ENCODE data around the gene ZFAND3. TPM values are rescaled to one million over a fixed set of nuclear protein-coding genes. Genes with fewer than 3 reads are reported as not detected.

Gene ZFAND3
- total RNA-seq = 89.6 TPM
- long read RNA-seq, partial matches to known transcripts = 21 of 66 reads
- long read RNA-seq, other reads (novel, unspliced or antisense) = 43 of 66 reads

- peak; percentile 99 for DNase-seq (ENCODE audit: low spot score)
Observed at GRCh38 chr6:37819177-37819801, at the start of gene ZFAND3. Gene ZFAND3, plus strand, starts transcription at chr6:37819727. Its CDS starts 219 bp downstream, at chr6:37819946.

GRCh38 chr6:37774028-37774680 is 45.4 kb upstream of the ZFAND3 start:
- no peak for DNase-seq (ENCODE audit: low spot score)

- DNase-seq (ENCODE audit: low spot score) = no peak
Observed at GRCh38 chr6:37776566-37776965, 43.0 kb upstream of the ZFAND3 start.

GRCh38 chr6:37777272-37777834 is 42.2 kb upstream of the ZFAND3 start:
- DNase-seq (ENCODE audit: low spot score) = no peak

- no peak for DNase-seq (ENCODE audit: low spot score)
Observed at GRCh38 chr6:37779111-37779800, 40.3 kb upstream of the ZFAND3 start.

- no peak for DNase-seq (ENCODE audit: low spot score)
Observed at GRCh38 chr6:37779902-37780628, 39.5 kb upstream of the ZFAND3 start.

- no peak for DNase-seq (ENCODE audit: low spot score)
Observed at GRCh38 chr6:37781788-37782187, 37.7 kb upstream of the ZFAND3 start.

GRCh38 chr6:37783025-37783855 is 36.3 kb upstream of the ZFAND3 start:
- no peak for DNase-seq (ENCODE audit: low spot score)

- no peak for DNase-seq (ENCODE audit: low spot score)
Observed at GRCh38 chr6:37783856-37784584, 35.5 kb upstream of the ZFAND3 start.

GRCh38 chr6:37784585-37784967 is 35.0 kb upstream of the ZFAND3 start:
- no peak for DNase-seq (ENCODE audit: low spot score)

GRCh38 chr6:37785002-37785662 is 34.4 kb upstream of the ZFAND3 start:
- no peak for DNase-seq (ENCODE audit: low spot score)

GRCh38 chr6:37785663-37786270 is 33.8 kb upstream of the ZFAND3 start:
- no peak for DNase-seq (ENCODE audit: low spot score)

GRCh38 chr6:37787216-37787615 is 32.3 kb upstream of the ZFAND3 start:
- DNase-seq (ENCODE audit: low spot score) = no peak

- DNase-seq (ENCODE audit: low spot score) = no peak
Observed at GRCh38 chr6:37788259-37788658, 31.3 kb upstream of the ZFAND3 start.

- peak; percentile 95 for DNase-seq (ENCODE audit: low spot score)
Observed at GRCh38 chr6:37791156-37791919, 28.2 kb upstream of the ZFAND3 start.

- DNase-seq (ENCODE audit: low spot score) = no peak
Observed at GRCh38 chr6:37792457-37793033, 27.0 kb upstream of the ZFAND3 start.

- DNase-seq (ENCODE audit: low spot score) = no peak
Observed at GRCh38 chr6:37793067-37793466, 26.5 kb upstream of the ZFAND3 start.

GRCh38 chr6:37794825-37795224 is 24.7 kb upstream of the ZFAND3 start:
- no peak for DNase-seq (ENCODE audit: low spot score)
